ENCODE results near the gene JDP2. TPM values are rescaled to one million over a fixed set of nuclear protein-coding genes. Genes with fewer than 3 reads are reported as not detected.
"Not testable (repeated sequence)": the region's sequence is repeated elsewhere in the genome, so short reads cannot be mapped to it uniquely, and the experiment has no call there.

JDP2 gene
- polyA plus RNA-seq, 1 experiment: 83.8 TPM

DNA sequence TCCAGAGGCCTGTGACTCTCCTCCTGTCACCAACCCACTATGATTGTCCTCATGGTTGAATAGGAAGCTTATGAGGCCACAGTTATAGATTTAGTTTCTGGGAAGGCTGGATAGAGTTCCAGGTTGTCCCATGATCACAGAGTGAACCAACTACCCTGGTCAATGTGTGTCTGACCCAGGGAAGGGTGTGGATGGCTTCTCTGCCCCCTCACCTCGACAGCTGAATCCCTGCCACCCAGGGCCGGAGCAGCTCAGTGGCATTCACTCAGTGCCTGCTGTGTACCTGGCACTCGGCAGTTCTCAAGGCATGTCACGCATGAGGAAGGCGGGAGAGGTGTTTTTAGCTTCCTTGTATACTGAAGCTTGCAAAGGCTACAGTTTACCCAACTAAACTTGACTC lies 43.2 kb downstream of the JDP2 start:
- POLR2A ChIA-PET: no interaction called here
- CTCF ChIA-PET: interaction anchor here (0.8 to 1.5 kb wide), 2 partner anchors 18 to 90 kb away, joined by 3 read pairs; no protein-coding TSS in a partner anchor

DNA sequence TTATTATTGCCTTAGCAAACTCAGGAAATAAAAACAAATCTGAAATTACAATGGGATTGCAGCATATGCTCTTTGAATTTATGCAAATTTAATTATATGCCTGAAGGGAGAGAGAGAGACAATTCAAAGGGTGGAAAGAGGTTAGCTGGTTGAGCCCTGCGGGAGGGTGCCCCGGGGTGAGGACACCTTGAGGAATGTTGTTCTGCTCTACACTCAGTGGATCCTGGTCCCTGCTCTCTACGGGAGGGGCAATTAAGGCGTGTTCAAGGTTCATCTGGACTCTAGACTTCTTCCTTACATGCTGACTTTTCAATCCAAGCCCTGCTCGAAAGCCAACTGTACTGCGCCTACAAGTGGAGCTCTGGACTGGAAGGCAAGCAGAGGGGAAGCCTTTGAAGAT lies 46.3 kb downstream of the JDP2 start:
- H3K4me3 ChIP-seq (ENCODE audit: low read depth, low read length); CTCF ChIA-PET; POLR2A ChIA-PET; H3K27me3 ChIP-seq (ENCODE audit: control insufficient read depth, insufficient read depth, low read length); DNase-seq (ENCODE audit: low read depth): not testable (repeated sequence)
- peaks cover 39% of the 10 kb centered on the region for H3K36me3 ChIP-seq (ENCODE audit: control insufficient read depth, insufficient read depth, low read length)

More for the DNA sequence above, 43.2 kb downstream of the JDP2 start:
- Histone ChIP-seq H3K4me3 (ENCODE audit: low read depth, low read length) (no peak overlapping the region), H3K36me3 (ENCODE audit: control insufficient read depth, insufficient read depth, low read length) (peaks cover 39% of the 10 kb centered on the region), H3K27me3 (ENCODE audit: control insufficient read depth, insufficient read depth, low read length) (no peaks in the 10 kb centered on the region)
- TF ChIP-seq, protein P1, sequence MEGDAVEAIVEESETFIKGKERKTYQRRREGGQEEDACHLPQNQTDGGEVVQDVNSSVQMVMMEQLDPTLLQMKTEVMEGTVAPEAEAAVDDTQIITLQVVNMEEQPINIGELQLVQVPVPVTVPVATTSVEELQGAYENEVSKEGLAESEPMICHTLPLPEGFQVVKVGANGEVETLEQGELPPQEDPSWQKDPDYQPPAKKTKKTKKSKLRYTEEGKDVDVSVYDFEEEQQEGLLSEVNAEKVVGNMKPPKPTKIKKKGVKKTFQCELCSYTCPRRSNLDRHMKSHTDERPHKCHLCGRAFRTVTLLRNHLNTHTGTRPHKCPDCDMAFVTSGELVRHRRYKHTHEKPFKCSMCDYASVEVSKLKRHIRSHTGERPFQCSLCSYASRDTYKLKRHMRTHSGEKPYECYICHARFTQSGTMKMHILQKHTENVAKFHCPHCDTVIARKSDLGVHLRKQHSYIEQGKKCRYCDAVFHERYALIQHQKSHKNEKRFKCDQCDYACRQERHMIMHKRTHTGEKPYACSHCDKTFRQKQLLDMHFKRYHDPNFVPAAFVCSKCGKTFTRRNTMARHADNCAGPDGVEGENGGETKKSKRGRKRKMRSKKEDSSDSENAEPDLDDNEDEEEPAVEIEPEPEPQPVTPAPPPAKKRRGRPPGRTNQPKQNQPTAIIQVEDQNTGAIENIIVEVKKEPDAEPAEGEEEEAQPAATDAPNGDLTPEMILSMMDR (IDR thresholded peaks at IDR 0.05; ENCODE audit: insufficient read depth, low read depth, low read length): no peak
- DNase-seq (ENCODE audit: low read depth): no peak

- Histone ChIP-seq H3K27me3 (ENCODE audit: control insufficient read depth, insufficient read depth, low read length) (0 out of 2 replicates have a peak, but pooled peaks cover 1% of the 10 kb centered on the region), H3K4me3 (ENCODE audit: low read depth, low read length) (no peak overlapping the region), H3K36me3 (ENCODE audit: control insufficient read depth, insufficient read depth, low read length) (peaks cover 19% of the 10 kb centered on the region)
- no peak for DNase-seq (ENCODE audit: low read depth)
- ChIA-PET POLR2A (no interaction called here), CTCF (interaction anchor here (1.0 to 1.7 kb wide), 4 partner anchors 9 to 168 kb away, joined by 3 to 6 read pairs (median 4); no protein-coding TSS in a partner anchor)
- TF ChIP-seq, protein P1 (IDR thresholded peaks at IDR 0.05; ENCODE audit: insufficient read depth, low read depth, low read length): no peak
Observed at GRCh38 chr14:75476274-75476995, 48.6 kb downstream of the JDP2 start.

- DNase-seq (ENCODE audit: low read depth): no peak
- Histone ChIP-seq H3K4me3 (ENCODE audit: low read depth, low read length) (no peak overlapping the region), H3K36me3 (ENCODE audit: control insufficient read depth, insufficient read depth, low read length) (peaks cover 10% of the 10 kb centered on the region; the same call in 1 of the 2 replicates), H3K27me3 (ENCODE audit: control insufficient read depth, insufficient read depth, low read length) (0 out of 2 replicates have a peak, but pooled peaks cover 1% of the 10 kb centered on the region)
- CTCF ChIA-PET: interaction anchor here (1.0 to 3.5 kb wide), 3 partner anchors 8 to 169 kb away, joined by 3 to 27 read pairs (median 6); no protein-coding TSS in a partner anchor
- TF ChIP-seq, protein P1 (IDR thresholded peaks at IDR 0.05; ENCODE audit: insufficient read depth, low read depth, low read length): no peak
- POLR2A ChIA-PET: no interaction called here
Observed at GRCh38 chr14:75477881-75478280, 50.1 kb downstream of the JDP2 start.

GRCh38 chr14:75479770-75480600 lies 52.2 kb downstream of the JDP2 start:
- DNase-seq (ENCODE audit: low read depth): no peak
- H3K27me3 ChIP-seq (ENCODE audit: control insufficient read depth, insufficient read depth, low read length): peaks cover 3% of the 10 kb centered on the region
- ChIA-PET POLR2A (no interaction called here), CTCF (interaction anchor here (0.6 to 3.5 kb wide), 4 partner anchors 9 to 172 kb away, joined by 4 to 27 read pairs (median 8); no protein-coding TSS in a partner anchor)
- peaks cover 8% of the 10 kb centered on the region; the same call in 1 of the 2 replicates for H3K36me3 ChIP-seq (ENCODE audit: control insufficient read depth, insufficient read depth, low read length)
- no peak overlapping the region for H3K4me3 ChIP-seq (ENCODE audit: low read depth, low read length)
- TF ChIP-seq, protein P1 (IDR thresholded peaks at IDR 0.05; ENCODE audit: insufficient read depth, low read depth, low read length): no peak
